ENCODE data around the gene TCFL5.

Gene TCFL5

GRCh38 chr20:62820962-62821725, 40.5 kb downstream of the TCFL5 start:
- no peaks in the 10 kb centered on the region for H3K9me3 ChIP-seq (ENCODE audit: control insufficient read depth, low read length)
- TF ChIP-seq CTCF (IDR thresholded peaks at IDR 0.05), result no peak
- no peak overlapping the region for H3K27ac ChIP-seq
- no peaks in the 10 kb centered on the region for H3K27me3 ChIP-seq (ENCODE audit: control insufficient read depth, insufficient read depth, low read length)
- no peak overlapping the region for H3K4me2 ChIP-seq (ENCODE audit: low read length)
- peaks cover 13% of the 10 kb centered on the region for H3K4me1 ChIP-seq
- H2AFZ ChIP-seq, result no peak overlapping the region
- no peak overlapping the region for H3K9ac ChIP-seq
- H3K4me3 ChIP-seq (ENCODE audit: low read depth, low read length), result no peak overlapping the region
- no peaks in the 10 kb centered on the region for H3K36me3 ChIP-seq (ENCODE audit: control insufficient read depth, insufficient read depth, low read length)
- H3K79me2 ChIP-seq, result no peaks in the 10 kb centered on the region

GRCh38 chr20:62820208-62820961, 41.2 kb downstream of the TCFL5 start:
- Histone ChIP-seq H3K27me3 (ENCODE audit: control insufficient read depth, insufficient read depth, low read length) (no peaks in the 10 kb centered on the region), H2AFZ (no peak overlapping the region), H3K9me3 (ENCODE audit: control insufficient read depth, low read length) (no peaks in the 10 kb centered on the region), H3K27ac (no peak overlapping the region), H3K36me3 (ENCODE audit: control insufficient read depth, insufficient read depth, low read length) (no peaks in the 10 kb centered on the region), H3K4me3 (ENCODE audit: low read depth, low read length) (no peak overlapping the region), H3K4me2 (ENCODE audit: low read length) (no peak overlapping the region), H3K79me2 (no peaks in the 10 kb centered on the region), H3K4me1 (peaks cover 15% of the 10 kb centered on the region), H3K9ac (no peak overlapping the region)
- no peak for TF ChIP-seq CTCF (IDR thresholded peaks at IDR 0.05)

- no peak overlapping the region for H3K4me3 ChIP-seq (ENCODE audit: low read depth, low read length)
- H2AFZ ChIP-seq, result no peak overlapping the region
- H3K36me3 ChIP-seq (ENCODE audit: control insufficient read depth, insufficient read depth, low read length), result no peaks in the 10 kb centered on the region
- H3K79me2 ChIP-seq, result no peaks in the 10 kb centered on the region
- H3K27ac ChIP-seq, result no peak overlapping the region
- no peaks in the 10 kb centered on the region for H3K9me3 ChIP-seq (ENCODE audit: control insufficient read depth, low read length)
- peaks cover 19% of the 10 kb centered on the region for H3K4me1 ChIP-seq
- no peak for TF ChIP-seq CTCF (IDR thresholded peaks at IDR 0.05)
- no peak overlapping the region for H3K4me2 ChIP-seq (ENCODE audit: low read length)
- H3K27me3 ChIP-seq (ENCODE audit: control insufficient read depth, insufficient read depth, low read length), result no peaks in the 10 kb centered on the region
- no peak overlapping the region for H3K9ac ChIP-seq
These were observed 42.0 kb downstream of the TCFL5 start for GRCh38 chr20:62819494-62820174.

GRCh38 chr20:62818592-62819493, 42.8 kb downstream of the TCFL5 start:
- H2AFZ ChIP-seq, result no peak overlapping the region
- no peak overlapping the region for H3K4me2 ChIP-seq (ENCODE audit: low read length)
- H3K9ac ChIP-seq, result no peak overlapping the region
- H3K27ac ChIP-seq, result no peak overlapping the region
- peaks cover 19% of the 10 kb centered on the region for H3K4me1 ChIP-seq
- no peak for TF ChIP-seq CTCF (IDR thresholded peaks at IDR 0.05)
- H3K27me3 ChIP-seq (ENCODE audit: control insufficient read depth, insufficient read depth, low read length), result no peaks in the 10 kb centered on the region
- H3K36me3 ChIP-seq (ENCODE audit: control insufficient read depth, insufficient read depth, low read length), result no peaks in the 10 kb centered on the region
- no peak overlapping the region for H3K4me3 ChIP-seq (ENCODE audit: low read depth, low read length)
- H3K79me2 ChIP-seq, result no peaks in the 10 kb centered on the region
- no peaks in the 10 kb centered on the region for H3K9me3 ChIP-seq (ENCODE audit: control insufficient read depth, low read length)

Data from parathyroid adenoma (tissue), 2 donors.